OCI-M2 (cell line): ENCODE data around the gene CASTOR1.

Experiments used
- DNase-seq: peaks from one replicate; lab custom pipeline; 2025; ENCODE audit not compliant: unreplicated experiment; lab: John Stamatoyannopoulos, UW

Gene CASTOR1

GRCh38 chr22:30320021-30320556 lies 30.8 kb upstream of the CASTOR1 start:
- DNase-seq: no peak

GRCh38 chr22:30318799-30319419 lies 29.6 kb upstream of the CASTOR1 start:
- DNase-seq: no peak

- no peak for DNase-seq
Measured at GRCh38 chr22:30317778-30318177, 28.5 kb upstream of the CASTOR1 start.

GRCh38 chr22:30315962-30316576 lies 26.8 kb upstream of the CASTOR1 start:
- no peak for DNase-seq

DNA sequence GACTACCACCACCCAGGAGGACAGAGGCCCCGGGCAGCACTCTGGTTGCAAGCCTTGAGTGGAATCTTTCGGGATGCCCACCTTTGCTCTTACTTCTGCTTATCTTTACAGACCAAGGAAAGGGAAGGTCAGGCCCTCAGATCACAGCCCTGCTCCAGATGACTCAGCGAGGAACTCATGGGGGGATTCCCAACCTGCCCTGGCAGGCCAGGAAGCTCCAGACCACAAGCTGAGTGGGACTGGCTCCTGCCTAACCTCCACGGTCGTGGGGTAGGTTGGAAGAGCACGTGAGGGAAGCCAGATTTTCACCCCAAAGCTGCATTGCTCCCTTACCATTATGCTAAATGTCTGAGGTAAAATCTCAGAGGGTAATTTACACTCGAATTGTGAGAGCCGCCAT lies 25.6 kb upstream of the CASTOR1 start:
- DNase-seq: no peak

DNA sequence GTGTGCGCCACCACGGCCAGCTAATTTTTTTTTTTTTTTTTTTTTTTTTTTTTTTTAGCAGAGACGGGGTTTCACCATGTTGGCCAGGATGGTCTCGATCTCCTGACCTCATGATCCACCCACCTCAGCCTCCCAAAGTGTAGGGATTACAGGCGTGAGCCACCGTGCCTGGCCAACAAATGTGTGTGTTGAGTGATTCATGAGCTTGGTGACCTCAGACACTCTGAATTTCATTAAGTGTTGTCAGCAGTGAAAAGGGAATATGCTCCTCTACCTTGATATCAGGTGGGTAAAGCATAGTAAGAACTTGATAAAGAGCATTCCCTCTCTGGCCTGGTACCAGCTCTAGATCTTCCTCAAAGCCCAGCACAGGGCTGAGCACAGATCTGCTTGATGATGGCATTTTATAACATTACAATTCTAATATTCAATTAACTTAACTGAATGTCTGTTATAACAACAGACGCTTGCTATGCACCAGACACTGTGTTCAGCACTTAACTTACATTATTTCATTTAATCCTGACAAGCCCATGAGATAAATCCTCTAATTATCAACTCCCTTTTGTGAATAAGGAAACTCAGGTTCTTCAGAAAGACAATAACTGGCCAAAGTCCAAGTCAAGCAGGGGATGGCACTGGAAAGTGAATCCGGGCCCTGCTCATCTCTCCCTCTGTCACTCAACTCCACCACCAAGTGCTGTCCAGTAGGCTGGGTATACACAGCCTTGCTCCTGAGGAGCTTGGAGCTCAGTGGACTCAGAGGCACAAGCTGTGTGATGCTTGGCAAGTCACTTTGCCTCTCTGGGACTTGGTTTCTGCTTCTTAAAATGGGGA lies 24.4 kb upstream of the CASTOR1 start:
- no peak for DNase-seq

DNA sequence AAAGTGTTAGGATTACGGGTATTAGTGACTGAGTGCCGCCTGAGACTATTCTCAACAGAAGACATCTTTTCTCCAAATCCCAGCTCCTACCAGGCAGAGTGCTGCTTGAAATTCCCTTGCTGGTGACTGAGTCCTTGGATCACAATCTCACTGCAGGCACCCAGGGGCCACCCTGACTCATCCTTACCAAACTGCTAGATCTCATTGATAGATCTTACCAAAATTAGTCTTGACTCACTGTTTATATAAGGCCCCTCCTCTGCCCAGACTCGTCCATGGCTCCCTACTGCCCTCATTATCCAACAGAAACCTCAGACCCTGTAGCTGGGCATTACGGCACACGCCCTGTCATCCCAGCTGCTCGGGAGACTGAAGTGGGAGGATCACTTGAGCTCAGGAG lies 22.7 kb upstream of the CASTOR1 start:
- DNase-seq: no peak

DNA sequence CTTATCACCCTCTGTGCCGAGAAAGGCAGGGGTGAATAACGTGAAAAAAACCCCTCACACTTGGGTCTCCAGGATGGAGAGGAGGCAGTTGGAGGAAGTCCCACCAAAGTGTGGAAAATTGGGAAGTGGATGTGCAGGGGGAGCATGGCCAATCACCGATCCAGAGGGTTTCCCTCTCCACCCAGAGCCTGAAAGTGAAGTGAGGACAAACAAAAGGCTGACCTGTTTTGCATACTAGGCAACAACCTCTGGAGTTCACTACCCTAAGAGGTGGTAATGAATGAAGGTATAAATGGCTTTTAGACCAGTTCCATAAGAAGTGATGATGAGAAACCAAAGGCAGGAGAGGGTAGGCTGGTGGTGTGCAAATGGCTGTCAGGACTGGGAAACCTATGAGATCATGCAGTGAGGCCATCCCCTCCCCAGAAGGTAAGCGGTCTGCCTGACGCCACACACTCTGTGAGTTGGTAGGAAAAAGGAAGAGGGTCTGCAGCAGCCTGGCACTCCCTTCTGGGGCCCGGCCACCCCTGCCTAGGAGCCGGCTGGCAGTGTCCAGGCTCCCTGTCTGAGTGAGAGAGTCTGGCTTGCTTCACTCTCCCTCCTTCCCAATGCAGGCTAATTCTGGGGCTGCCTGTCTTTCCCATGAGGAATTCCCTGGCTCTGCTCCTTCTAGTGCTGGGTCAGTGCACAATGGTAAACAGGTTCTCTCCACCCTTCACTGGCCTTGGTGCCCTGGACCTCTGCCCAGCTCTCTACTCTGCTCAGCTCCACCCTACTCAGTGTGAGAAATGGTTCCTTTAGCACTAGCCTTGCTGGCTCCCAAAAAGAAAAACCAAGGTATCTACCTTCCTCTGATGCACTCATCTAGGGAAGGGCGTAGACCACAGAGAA lies 21.8 kb upstream of the CASTOR1 start:
- DNase-seq: no peak

DNA sequence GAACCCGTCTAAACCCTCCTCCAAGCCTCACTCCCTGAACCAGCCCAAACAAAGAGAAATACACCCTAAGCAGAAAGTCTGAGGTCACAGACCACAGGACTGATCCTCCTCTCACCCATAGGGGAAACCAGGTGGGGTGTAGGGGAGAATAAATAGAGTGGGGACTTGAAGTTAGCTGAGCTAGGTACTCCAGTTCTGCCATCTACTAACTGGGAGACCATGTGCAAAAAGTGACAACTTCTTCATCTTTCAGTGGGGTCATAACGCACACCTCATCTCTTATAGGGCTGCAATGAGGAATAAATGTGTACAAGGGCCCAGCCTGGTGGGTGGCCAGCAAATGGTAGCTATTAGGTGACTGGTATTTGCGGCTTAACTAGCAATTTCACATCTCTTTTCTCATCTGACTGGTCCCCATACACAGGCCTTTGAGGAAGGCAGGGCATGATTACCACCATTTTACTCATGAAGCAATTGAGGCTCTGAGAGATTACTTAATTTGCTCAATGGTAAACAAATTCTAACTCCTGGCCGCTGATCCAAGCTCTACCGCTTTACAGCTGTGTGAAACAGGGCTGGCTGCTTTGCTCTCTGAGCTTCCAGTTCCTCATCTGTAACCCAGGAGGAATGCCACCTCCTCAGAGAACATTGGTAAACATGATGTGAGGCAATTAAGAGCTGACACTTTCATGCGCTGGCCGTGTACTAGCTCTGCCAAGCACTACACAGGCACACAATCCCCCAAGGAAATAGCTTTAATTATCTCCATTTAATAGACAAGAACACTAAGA lies 20.8 kb upstream of the CASTOR1 start:
- no peak for DNase-seq

DNA sequence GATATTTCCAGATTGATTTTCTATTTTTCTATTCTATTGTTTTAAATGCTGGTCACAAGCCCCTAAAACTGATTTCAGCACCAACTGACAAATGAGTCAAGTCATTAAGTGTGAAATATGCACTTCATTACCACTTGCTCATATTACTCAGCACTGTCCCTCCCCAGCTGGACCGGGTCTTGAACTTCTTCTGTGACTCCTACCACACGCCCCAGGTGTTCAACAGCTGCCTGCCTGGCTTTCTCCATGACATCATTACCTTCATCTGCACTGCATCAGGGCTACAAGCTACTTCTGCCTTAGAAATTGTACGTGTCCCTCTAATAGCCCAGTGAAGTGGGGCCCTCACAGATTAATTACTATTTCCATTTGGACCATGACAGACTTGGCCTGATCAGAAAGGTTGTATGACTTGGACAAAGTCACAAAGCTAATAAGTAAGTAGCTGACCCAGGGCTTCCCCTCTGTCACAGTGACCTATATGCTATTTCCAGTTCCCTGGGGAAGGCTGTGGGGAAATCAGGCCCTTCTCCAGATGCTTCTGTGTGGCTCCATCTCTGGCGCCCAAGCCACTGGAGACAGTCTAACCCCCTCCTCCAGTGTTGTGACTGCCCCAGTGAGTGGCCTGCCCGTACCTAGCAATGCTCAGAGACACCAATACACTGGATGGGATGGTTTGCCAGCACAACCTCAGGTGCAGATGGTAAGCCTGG lies 19.4 kb upstream of the CASTOR1 start:
- no peak for DNase-seq

DNA sequence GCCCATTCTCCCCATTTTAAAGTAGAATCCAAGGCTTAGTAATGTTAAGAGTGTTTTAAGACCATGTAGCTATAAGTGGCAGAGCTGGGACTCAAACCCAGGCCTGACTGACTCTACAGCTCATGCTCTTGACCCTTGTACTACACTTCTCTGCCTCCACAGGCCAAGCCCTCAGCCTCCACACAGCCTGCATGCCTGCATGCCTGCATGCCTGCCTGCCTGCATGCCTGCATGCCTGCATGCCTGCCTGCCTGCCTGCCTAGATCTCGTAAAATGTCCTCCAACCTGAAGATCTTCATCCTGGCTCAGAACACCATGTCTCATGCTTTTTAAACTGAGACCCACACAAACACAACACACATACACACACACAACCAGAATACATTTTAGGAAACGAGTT lies 18.8 kb upstream of the CASTOR1 start:
- DNase-seq: no peak

GRCh38 chr22:30307041-30307574 lies 17.8 kb upstream of the CASTOR1 start:
- DNase-seq: no peak

DNA sequence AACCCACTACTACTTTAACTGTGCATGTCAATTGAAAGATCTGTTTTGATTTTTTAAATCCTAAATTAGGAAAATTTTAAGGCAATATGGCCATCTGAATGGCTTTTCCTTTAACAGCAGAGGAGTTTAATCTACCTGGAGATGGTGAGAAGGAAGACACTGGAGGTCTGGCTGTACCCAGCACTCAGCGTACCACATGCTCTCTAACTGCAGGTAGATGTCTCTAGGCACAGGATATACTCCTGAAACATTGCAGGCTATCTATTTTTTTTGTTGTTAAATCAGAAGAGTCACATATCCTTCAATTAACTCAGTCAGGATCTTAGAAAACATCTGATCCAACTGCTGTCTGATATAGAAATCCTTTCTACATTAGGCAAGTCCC lies 17.3 kb upstream of the CASTOR1 start:
- no peak for DNase-seq

GRCh38 chr22:30305906-30306626 lies 16.8 kb upstream of the CASTOR1 start:
- no peak for DNase-seq

DNA sequence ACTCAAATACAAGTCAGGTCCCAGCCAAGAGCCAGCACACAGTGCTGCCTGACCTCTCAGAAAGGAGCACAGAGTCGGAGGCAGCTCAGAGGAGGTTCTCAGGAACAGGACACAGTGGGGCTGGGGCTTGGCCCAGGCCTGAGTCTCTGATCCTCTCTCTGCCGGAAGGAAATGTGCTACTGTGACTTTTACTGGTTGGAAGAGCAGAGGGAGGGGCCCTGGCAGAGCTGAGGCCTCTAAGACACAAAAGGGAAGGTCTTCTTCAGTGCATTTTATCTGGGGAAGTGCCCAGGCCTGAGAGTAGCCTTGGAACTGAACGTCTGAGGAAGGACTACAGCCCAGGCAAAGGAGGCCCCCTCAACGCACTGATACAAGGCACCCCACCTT lies 16.2 kb upstream of the CASTOR1 start:
- DNase-seq: no peak

GRCh38 chr22:30304495-30305244 lies 15.4 kb upstream of the CASTOR1 start:
- DNase-seq: no peak

- DNase-seq: no peak
Measured at GRCh38 chr22:30302810-30303138, 13.5 kb upstream of the CASTOR1 start.
